Right lobe of liver (tissue), 4 donors: ENCODE measurements around the gene MYO5A.

ENCODE experiments used
- CTCF ChIP-seq, 4 donors: fragments of 200-600 bp in 3 of 4; fragments of 450-650 bp in 1 of 4; IDR thresholded peaks; one replicate each; pipeline versions ENCODE4 v1.5.1 to v1.8.0; 2016 to 2022; ENCODE audit warnings: antibody characterized with exemption in 4 of 4, mild to moderate bottlenecking in 2 of 4
- POLR2A ChIP-seq: fragments of 450-650 bp; IDR thresholded peaks from one replicate; pipeline ENCODE4 v1.6.1; 2017; ENCODE audit warnings: antibody characterized with exemption, mild to moderate bottlenecking
- donor health status: DM: no; HTN: no; CAD: no.
- donor health status: DM: no; HTN: no; CAD: no.
- donor health status: DM: no; HTN: yes; CAD: no.

- TF ChIP-seq CTCF (IDR thresholded peaks at IDR 0.05), result no peak
- no peak for TF ChIP-seq POLR2A
Measured at GRCh38 chr15:52440414-52440813, 88.3 kb downstream of the MYO5A start.
